Activated CD8-positive, alpha-beta memory T cell treated with anti-CD3 and anti-CD28 coated beads, Interleukin-2, amount 50 U/mL, for 24 hours (primary cell): ENCODE measurements around the gene C2CD3.
"Not testable (repeated sequence)": the region's sequence is repeated elsewhere in the genome, so short reads cannot be mapped to it uniquely, and the experiment has no call there.

Experiments
- DNase-seq: peaks from one replicate; pipeline ENCODE4 v3.0.0-alpha.2; 2020; ENCODE audit errors: extremely low read depth

Gene C2CD3

DNA sequence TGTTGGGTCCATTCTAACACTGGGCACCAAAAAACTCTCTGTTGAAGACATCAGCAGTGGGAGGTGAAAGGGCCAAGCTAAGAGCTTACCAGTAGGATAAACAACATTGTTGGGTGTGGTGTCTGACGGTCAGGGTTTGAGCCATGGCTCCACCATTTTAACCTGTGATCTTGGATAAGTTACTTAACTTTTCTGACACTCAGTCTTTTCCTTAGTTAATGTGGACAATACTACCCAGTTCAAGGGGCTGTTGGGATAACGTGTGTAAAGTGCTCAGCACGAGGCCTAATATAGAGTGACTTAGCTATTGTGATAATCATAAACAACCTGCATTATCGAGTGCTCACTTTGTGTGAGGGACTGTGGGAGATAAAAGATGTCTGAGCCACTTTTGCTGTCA is 168.0 kb downstream of the C2CD3 start:
- DNase-seq = no peak

GRCh38 chr11:74001822-74002286 is 168.9 kb downstream of the C2CD3 start:
- DNase-seq = no peak

GRCh38 chr11:74000307-74001133 is 170.3 kb downstream of the C2CD3 start:
- DNase-seq = no peak

DNA sequence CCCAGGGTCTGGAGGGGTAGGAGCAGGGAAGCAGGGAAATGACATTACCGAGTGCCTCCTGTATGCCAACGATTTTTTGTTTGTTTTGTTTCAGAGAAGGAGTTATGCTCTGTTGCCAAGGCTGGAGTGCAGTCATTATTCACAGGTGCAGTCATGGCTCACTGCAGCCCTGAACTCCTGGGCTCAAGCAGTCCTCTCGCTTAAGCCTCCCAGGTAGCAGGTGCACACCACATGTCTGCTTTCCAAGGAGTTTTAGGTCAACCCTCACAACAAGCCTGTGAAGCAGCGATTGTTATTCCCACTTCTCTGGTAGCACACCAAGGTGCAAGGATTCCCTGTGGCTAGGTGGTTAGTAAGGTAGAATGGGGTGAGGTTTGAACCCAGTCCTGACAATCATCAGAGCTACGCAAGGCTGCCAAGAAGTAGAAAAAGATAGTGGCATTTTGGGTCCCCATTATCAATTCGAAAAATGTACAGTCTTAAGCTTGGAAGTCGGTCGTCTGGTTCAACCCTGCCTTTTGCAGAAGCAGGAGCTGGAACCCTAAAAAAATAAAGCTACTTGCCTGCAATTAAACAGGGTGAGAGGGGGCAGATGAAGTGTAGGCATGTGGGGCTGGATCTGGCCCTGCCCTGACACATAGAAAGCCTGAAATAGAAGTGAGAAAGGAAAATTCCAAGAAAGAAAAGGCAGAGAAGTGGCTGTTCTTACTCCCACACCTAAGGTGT is 171.1 kb downstream of the C2CD3 start:
- no peak for DNase-seq

GRCh38 chr11:73998846-73999575 is 171.8 kb downstream of the C2CD3 start:
- no peak for DNase-seq

DNA sequence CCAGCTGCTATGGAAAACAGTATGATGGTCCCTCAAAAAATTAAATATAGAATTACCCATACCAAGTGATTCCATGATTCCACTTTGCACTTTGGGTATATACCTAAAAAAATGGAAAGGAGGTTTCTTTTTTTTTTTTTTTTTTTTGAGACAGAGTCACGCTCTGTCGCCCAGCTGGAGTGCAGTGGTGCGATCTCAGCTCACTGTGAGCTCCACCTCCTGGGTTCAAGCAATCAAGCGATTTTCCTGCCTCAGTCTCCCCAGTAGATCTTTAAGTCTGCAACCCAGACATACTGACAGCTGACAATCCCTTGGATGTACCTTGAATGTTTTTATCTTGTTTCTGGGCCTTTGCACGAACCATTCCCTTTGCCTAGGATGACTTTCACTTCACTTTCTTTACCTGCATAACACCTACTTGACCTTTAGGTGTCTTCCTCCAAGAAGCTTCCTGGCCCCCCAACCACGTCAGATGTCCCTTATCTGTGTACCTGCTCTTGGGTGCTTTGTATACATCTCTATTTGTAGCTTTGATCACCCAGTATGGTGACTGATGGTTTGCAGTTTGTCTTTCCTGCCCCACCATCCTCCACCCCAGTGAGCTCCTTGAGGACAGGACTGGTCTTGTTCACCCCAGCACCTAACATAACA is 173.6 kb downstream of the C2CD3 start:
- no peak for DNase-seq

GRCh38 chr11:73996161-73996747 is 174.5 kb downstream of the C2CD3 start:
- no peak for DNase-seq

GRCh38 chr11:73995731-73996130 is 175.1 kb downstream of the C2CD3 start:
- no peak for DNase-seq

GRCh38 chr11:73995247-73995646 is 175.6 kb downstream of the C2CD3 start:
- no peak for DNase-seq

DNA sequence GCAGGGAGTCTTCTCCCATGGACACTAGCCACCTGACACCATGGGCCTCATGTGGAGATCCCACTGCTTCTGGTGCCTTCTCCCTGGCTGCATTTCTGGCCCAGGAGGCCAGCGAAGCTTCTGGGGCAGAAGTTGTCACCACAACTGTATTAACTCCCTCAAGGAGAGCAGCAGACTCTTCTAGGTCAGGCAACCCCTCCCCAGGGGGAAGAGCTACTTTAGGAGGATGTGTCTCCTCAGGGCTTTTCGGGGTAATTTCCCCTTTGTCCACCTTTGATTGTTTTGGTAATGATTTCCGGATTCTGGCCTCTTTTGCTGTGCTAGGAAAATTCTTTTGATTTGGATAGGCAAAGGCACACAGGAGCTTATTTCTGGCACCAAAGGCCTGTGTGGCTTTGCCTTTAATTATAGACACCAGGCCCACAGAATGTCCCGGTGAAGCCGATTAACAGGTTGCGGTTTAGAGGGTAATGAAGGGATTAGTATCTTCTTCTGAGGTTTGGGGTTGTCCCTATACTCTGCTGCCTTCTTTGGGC is 179.3 kb downstream of the C2CD3 start:
- no peak for DNase-seq

GRCh38 chr11:73990730-73991129 is 180.1 kb downstream of the C2CD3 start:
- DNase-seq = no peak

DNA sequence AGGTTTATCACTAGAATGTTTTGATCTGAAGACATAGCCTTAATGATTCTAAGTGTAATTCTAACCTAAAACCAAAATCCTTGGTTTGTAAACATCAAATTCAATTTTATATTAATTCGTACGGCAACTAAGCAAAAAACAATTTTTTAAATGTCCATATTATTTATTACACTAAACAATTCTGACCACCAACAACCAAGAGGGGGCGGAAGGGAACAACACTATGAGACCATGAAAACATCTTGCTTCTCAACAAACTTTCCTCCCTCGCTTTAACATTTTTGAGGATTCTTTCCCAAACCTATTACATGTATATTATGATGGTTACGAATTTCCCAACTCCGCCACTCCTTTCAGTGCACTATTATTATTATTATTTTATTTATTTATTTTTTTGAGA is 181.6 kb downstream of the C2CD3 start:
- no peak for DNase-seq

DNA sequence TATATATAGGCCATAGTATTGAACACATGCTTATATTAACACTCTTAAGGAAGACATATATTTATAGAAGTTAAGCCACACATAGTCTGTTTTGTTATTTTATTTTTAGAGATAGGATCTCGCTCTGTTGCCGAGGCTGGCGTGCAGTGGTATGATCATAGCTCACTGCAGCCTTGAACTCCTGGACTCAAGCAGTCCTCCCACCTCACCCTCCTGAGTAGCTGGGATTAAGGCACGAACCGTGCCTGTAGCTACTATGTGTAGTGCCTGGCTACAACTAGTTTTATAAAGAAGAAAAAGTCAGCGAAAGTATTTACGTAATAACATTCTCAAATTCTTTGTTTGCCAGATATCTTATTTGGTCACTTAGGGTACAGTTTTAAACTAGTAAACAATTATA is 182.6 kb downstream of the C2CD3 start:
- no peak for DNase-seq

- DNase-seq = not testable (repeated sequence)
Measured at GRCh38 chr11:73985661-73986060, 185.1 kb downstream of the C2CD3 start.

DNA sequence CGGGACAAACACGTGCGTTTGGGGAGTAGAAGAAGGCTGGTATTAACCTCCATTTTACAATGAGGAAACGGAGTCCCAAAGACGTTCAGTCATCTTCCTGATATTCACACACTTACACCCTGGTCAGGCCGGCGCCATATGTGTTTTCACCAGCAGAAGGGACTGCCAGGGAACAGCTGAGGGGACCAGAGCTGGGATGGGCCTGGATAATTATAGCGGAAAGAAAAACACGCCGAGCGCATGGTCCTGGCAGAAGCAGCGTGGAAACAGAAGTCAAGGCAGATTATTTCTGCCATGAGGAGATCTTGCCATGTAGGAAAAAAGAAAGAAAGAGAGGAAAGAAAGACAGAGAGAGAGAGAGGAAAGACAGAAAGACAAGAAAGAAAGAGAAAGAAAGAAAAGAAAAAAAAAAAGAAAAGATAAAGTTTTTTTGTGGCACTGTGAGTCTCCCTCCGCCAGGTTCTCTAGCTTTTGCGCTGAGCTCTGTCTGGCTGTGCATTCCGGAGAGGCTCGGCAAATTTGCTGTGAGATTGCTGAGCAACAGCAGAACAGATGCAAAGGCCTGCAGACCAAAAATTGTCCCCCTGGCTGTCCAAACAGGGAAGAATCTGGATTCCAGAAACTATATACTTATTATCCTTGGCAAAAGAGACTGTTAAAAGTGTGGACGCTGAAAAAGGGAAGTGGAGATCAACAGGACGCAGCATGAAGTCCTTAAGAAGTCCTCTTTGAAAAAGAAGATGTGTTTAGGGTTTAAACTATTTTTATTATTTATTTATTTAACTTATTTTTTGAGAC is 186.9 kb downstream of the C2CD3 start:
- no peak for DNase-seq

GRCh38 chr11:73982990-73983740 is 187.6 kb downstream of the C2CD3 start:
- peak; percentile 80 for DNase-seq

DNA sequence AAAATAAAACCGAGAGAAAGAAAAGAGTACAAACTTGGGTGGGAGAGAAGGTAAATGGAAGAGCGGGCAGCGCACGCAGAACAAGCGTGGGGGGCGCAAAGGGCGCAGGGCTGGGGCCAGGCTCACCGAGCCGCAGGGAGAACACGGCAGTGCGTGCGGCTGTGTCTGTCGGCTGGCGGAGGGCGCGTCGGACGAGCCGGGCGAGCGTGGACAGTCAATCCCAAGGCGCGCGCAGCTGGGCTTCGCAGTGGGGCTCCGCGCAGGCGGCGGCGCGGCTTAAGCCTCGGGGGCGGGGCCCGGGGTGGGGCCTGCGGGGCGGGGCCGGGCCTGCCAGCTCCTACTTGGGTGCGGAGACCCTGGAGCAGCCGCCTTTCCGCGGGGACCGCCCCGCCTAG is 188.2 kb downstream of the C2CD3 start, which contains the start of gene UCP2:
UCP2 (minus strand) TSS at position 249 of the 395 bp plus-strand sequence. CDS start 4,465 bp downstream, outside the sequence.
- peak; percentile 66 for DNase-seq

GRCh38 chr11:73981051-73981805 is 189.6 kb downstream of the C2CD3 start:
- no peak for DNase-seq
